ENCODE data around the gene KRT33B.

The KRT33B gene

GRCh38 chr17:41315204-41315794 lies 54.3 kb downstream of the KRT33B start, which contains the start of gene KRTAP17-1:
Gene KRTAP17-1, minus strand, starts transcription at chr17:41315710. Its CDS starts 60 bp downstream, at chr17:41315650.
- Histone ChIP-seq H3K27me3 (no peaks in the 10 kb centered on the region), H3K4me3 (no peak within 1 kb of the TSS), H4K20me1 (no peaks in the 10 kb centered on the region), H3K4me1 (no peaks in the 10 kb centered on the region), H3K9me3 (replicated peaks in 1 of 11) (peaks cover 8 to 17% (median 13%) of the 10 kb centered on the region in 11 experiments), H3K27ac (no peak within 1 kb of the TSS), H3K9ac (no peak within 1 kb of the TSS), H3K36me3 (no peaks in the 10 kb centered on the region; a peak in 1 of 22 replicates), H3K4me2 (no peak within 1 kb of the TSS)
- no peak for TF ChIP-seq Cebpa-rat (IDR thresholded peaks at IDR 0.05)

Data from BLaER1 treated with 17β-estradiol and CSF1 and Interleukin-3, amounts not matched to agents 10 nM and 100 nM (cell line).